ENCODE results near the gene ALPK3.

Gene ALPK3

GRCh38 chr15:84797212-84797611 lies 19.9 kb upstream of the ALPK3 start:
- Histone ChIP-seq H3K4me1 (ENCODE audit: insufficient read depth, poor library complexity, severe bottlenecking) (no peaks in the 10 kb centered on the region), H3K27me3 (ENCODE audit: insufficient read depth, poor library complexity, severe bottlenecking) (no peaks in the 10 kb centered on the region), H3K27ac (ENCODE audit: poor library complexity, severe bottlenecking) (no peak overlapping the region), H3K36me3 (ENCODE audit: low read depth) (peaks cover 82% of the 10 kb centered on the region), H3K9me3 (ENCODE audit: severe bottlenecking) (no peaks in the 10 kb centered on the region), H3K4me3 (ENCODE audit: severe bottlenecking) (no peak overlapping the region)
- no peak for TF ChIP-seq CTCF (IDR thresholded peaks at IDR 0.05; ENCODE audit: poor library complexity, severe bottlenecking)
- ATAC-seq (ENCODE audit: low read depth) = no peak
- no peak for DNase-seq (ENCODE audit: low spot score)

- no peaks in the 10 kb centered on the region for H3K9me3 ChIP-seq (ENCODE audit: severe bottlenecking)
- no peak for ATAC-seq (ENCODE audit: low read depth)
- no peaks in the 10 kb centered on the region for H3K4me1 ChIP-seq (ENCODE audit: insufficient read depth, poor library complexity, severe bottlenecking)
- no peaks in the 10 kb centered on the region for H3K27me3 ChIP-seq (ENCODE audit: insufficient read depth, poor library complexity, severe bottlenecking)
- H3K36me3 ChIP-seq (ENCODE audit: low read depth) = peaks cover 81% of the 10 kb centered on the region
- no peak for DNase-seq (ENCODE audit: low spot score)
- no peak overlapping the region for H3K4me3 ChIP-seq (ENCODE audit: severe bottlenecking)
- no peak for TF ChIP-seq CTCF (IDR thresholded peaks at IDR 0.05; ENCODE audit: poor library complexity, severe bottlenecking)
- H3K27ac ChIP-seq (ENCODE audit: poor library complexity, severe bottlenecking) = no peak overlapping the region
Measured at GRCh38 chr15:84797801-84798200, 19.4 kb upstream of the ALPK3 start.

GRCh38 chr15:84798436-84798946 lies 18.7 kb upstream of the ALPK3 start:
- Histone ChIP-seq H3K36me3 (ENCODE audit: low read depth) (peaks cover 74% of the 10 kb centered on the region), H3K4me3 (ENCODE audit: severe bottlenecking) (no peak overlapping the region)
- no peak for TF ChIP-seq CTCF (IDR thresholded peaks at IDR 0.05; ENCODE audit: poor library complexity, severe bottlenecking)

GRCh38 chr15:84799511-84800187 lies 17.5 kb upstream of the ALPK3 start:
- H3K4me3 ChIP-seq (ENCODE audit: severe bottlenecking) = no peak overlapping the region
- DNase-seq (ENCODE audit: low spot score) (no peak), ATAC-seq (ENCODE audit: low read depth) (no peak)
- H3K4me1 ChIP-seq (ENCODE audit: insufficient read depth, poor library complexity, severe bottlenecking) = no peaks in the 10 kb centered on the region
- peaks cover 64% of the 10 kb centered on the region for H3K36me3 ChIP-seq (ENCODE audit: low read depth)
- no peak for TF ChIP-seq CTCF (IDR thresholded peaks at IDR 0.05; ENCODE audit: poor library complexity, severe bottlenecking)
- no peak overlapping the region for H3K27ac ChIP-seq (ENCODE audit: poor library complexity, severe bottlenecking)
- H3K27me3 ChIP-seq (ENCODE audit: insufficient read depth, poor library complexity, severe bottlenecking) = no peaks in the 10 kb centered on the region
- no peaks in the 10 kb centered on the region for H3K9me3 ChIP-seq (ENCODE audit: severe bottlenecking)

More at GRCh38 chr15:84798436-84798946, 18.7 kb upstream of the ALPK3 start:
- Histone ChIP-seq H3K9me3 (ENCODE audit: severe bottlenecking) (no peaks in the 10 kb centered on the region), H3K27ac (ENCODE audit: poor library complexity, severe bottlenecking) (no peak overlapping the region), H3K4me1 (ENCODE audit: insufficient read depth, poor library complexity, severe bottlenecking) (no peaks in the 10 kb centered on the region), H3K27me3 (ENCODE audit: insufficient read depth, poor library complexity, severe bottlenecking) (no peaks in the 10 kb centered on the region)
- no peak for DNase-seq (ENCODE audit: low spot score)
- ATAC-seq (ENCODE audit: low read depth) = no peak

GRCh38 chr15:84800365-84800806 lies 16.8 kb upstream of the ALPK3 start:
- Histone ChIP-seq H3K4me3 (ENCODE audit: severe bottlenecking) (no peak overlapping the region), H3K27me3 (ENCODE audit: insufficient read depth, poor library complexity, severe bottlenecking) (no peaks in the 10 kb centered on the region), H3K9me3 (ENCODE audit: severe bottlenecking) (no peaks in the 10 kb centered on the region), H3K27ac (ENCODE audit: poor library complexity, severe bottlenecking) (no peak overlapping the region), H3K36me3 (ENCODE audit: low read depth) (peaks cover 60% of the 10 kb centered on the region), H3K4me1 (ENCODE audit: insufficient read depth, poor library complexity, severe bottlenecking) (no peaks in the 10 kb centered on the region)
- no peak for TF ChIP-seq CTCF (IDR thresholded peaks at IDR 0.05; ENCODE audit: poor library complexity, severe bottlenecking)
- DNase-seq (ENCODE audit: low spot score) (no peak), ATAC-seq (ENCODE audit: low read depth) (no peak)
